Measurements from ENCODE around the gene RIPOR1. TPM values are rescaled to one million over a fixed set of nuclear protein-coding genes. Genes with fewer than 3 reads are reported as not detected.

The RIPOR1 gene
- total RNA-seq, 1 experiment from 2014 or later, result 82.2 TPM

GRCh38 chr16:67545665-67546024, 17.0 kb downstream of the RIPOR1 start:
- Histone ChIP-seq H3K4me1 (ENCODE audit: control insufficient read depth, insufficient read depth, low read length) (peaks cover 9% of the 10 kb centered on the region; the same call in 1 of the 2 replicates), H3K27ac (ENCODE audit: low read length) (no peak overlapping the region), H3K36me3 (ENCODE audit: control insufficient read depth, insufficient read depth, low read length) (no peaks in the 10 kb centered on the region), H3K4me3 (ENCODE audit: low read depth in 2 of 2, low read length in 2 of 2) (no peak overlapping the region), H3K9me3 (ENCODE audit: control insufficient read depth, insufficient read depth, low read depth, low read length) (no peaks in the 10 kb centered on the region), H3K27me3 (ENCODE audit: control insufficient read depth, insufficient read depth, low read length) (no peaks in the 10 kb centered on the region)
- intact Hi-C loops (cut with micrococcal nuclease; ENCODE audit: unreplicated experiment), result loop anchor here (10.0 kb wide), 1 partner anchor 99 kb away; the partner anchor contains the start of gene CARMIL2
- ATAC-seq (no peak), DNase-seq (ENCODE audit: low read depth, low spot score) (no peak)
- CTCF ChIA-PET, result no interaction called here
- TF ChIP-seq REST (IDR thresholded peaks at IDR 0.05; ENCODE audit: insufficient read depth in 1 of 2, low read depth in 2 of 2, low read length in 1 of 2) (no peak), POLR2AphosphoS5 (IDR thresholded peaks at IDR 0.05; ENCODE audit: low read depth, low read length) (no peak), SIN3A (IDR thresholded peaks at IDR 0.05; ENCODE audit: borderline replicate concordance, insufficient read depth, low read depth, low read length) (no peak), CTCF (IDR thresholded peaks at IDR 0.05) (no peak), TCF7L2 (IDR thresholded peaks at IDR 0.05; ENCODE audit: low read depth, low read length) (no peak)
- no TSS peak for BruUV-seq (replicated peaks)
- in situ Hi-C loops (cut with HindIII; ENCODE audit: low pct_unique_long_range_greater_than_20kb, low sequenced_read_pairs), result no loop called here
- POLR2A ChIA-PET, result interaction anchor here (0.6 kb wide), 1 partner anchor 12 kb away, joined by 9 read pairs; no protein-coding TSS in a partner anchor

- Histone ChIP-seq H3K27me3 (ENCODE audit: control insufficient read depth, insufficient read depth, low read length) (no peaks in the 10 kb centered on the region), H3K9me3 (ENCODE audit: control insufficient read depth, insufficient read depth, low read depth, low read length) (no peaks in the 10 kb centered on the region), H3K4me1 (ENCODE audit: control insufficient read depth, insufficient read depth, low read length) (peaks cover 9% of the 10 kb centered on the region; the same call in 1 of the 2 replicates), H3K4me3 (ENCODE audit: low read depth in 2 of 2, low read length in 2 of 2) (no peak overlapping the region), H3K36me3 (ENCODE audit: control insufficient read depth, insufficient read depth, low read length) (no peaks in the 10 kb centered on the region), H3K27ac (ENCODE audit: low read length) (no peak overlapping the region)
- ChIA-PET CTCF (no interaction called here), POLR2A (interaction anchor here (0.6 kb wide), 1 partner anchor 13 kb away, joined by 9 read pairs; no protein-coding TSS in a partner anchor)
- DNase-seq (ENCODE audit: low read depth, low spot score), result no peak
- no peak for TF ChIP-seq POLR2AphosphoS5 (IDR thresholded peaks at IDR 0.05; ENCODE audit: low read depth, low read length)
- no peak for TF ChIP-seq CTCF (IDR thresholded peaks at IDR 0.05)
- no peak for TF ChIP-seq REST (IDR thresholded peaks at IDR 0.05; ENCODE audit: insufficient read depth in 1 of 2, low read depth in 2 of 2, low read length in 1 of 2)
- TF ChIP-seq TCF7L2 (IDR thresholded peaks at IDR 0.05; ENCODE audit: low read depth, low read length), result no peak
- no peak for TF ChIP-seq SIN3A (IDR thresholded peaks at IDR 0.05; ENCODE audit: borderline replicate concordance, insufficient read depth, low read depth, low read length)
- BruUV-seq (replicated peaks), result TSS peak; percentile 88
- in situ Hi-C loops (cut with HindIII; ENCODE audit: low pct_unique_long_range_greater_than_20kb, low sequenced_read_pairs) (no loop called here), intact Hi-C loops (cut with micrococcal nuclease; ENCODE audit: unreplicated experiment) (loop anchor here (10.0 kb wide), 1 partner anchor 99 kb away; the partner anchor contains the start of gene CARMIL2)
- ATAC-seq, result no peak
These were observed 17.5 kb downstream of the RIPOR1 start for GRCh38 chr16:67546091-67546501.
